Trophoblast cell (in vitro differentiated cells and primary cell): Measurements from ENCODE around the gene LRRC34.
A peak's percentile ranks its signal among the peaks of the same experiment; 100 is the strongest.

Source experiments
- DNase-seq, 2 donors: peaks; one replicate each; pipeline ENCODE4 v3.0.0-alpha.2; 2016
- H2AFZ ChIP-seq: 2 replicates; pipeline ENCODE4 v1.6.1; 2013; ENCODE audit warnings: low read length, moderate library complexity, mild to moderate bottlenecking; ENCODE audit not compliant: insufficient read depth, poor library complexity
- H2AK5ac ChIP-seq: 2 replicates; pipeline ENCODE4 v1.6.1; 2013; ENCODE audit warnings: mild to moderate bottlenecking, low read length
- H2BK120ac ChIP-seq: 2 replicates; pipeline ENCODE4 v1.6.1; 2013; ENCODE audit warnings: low read length, mild to moderate bottlenecking, moderate library complexity; ENCODE audit not compliant: insufficient read depth, poor library complexity
- H2BK12ac ChIP-seq: 2 replicates; pipeline ENCODE4 v1.6.1; 2013; ENCODE audit warnings: mild to moderate bottlenecking, low read length, moderate library complexity
- H2BK5ac ChIP-seq: 2 replicates; pipeline ENCODE4 v1.6.1; 2013; ENCODE audit warnings: low read length, low read depth, moderate library complexity, mild to moderate bottlenecking; ENCODE audit not compliant: poor library complexity
- H3K14ac ChIP-seq: 2 replicates; pipeline ENCODE4 v1.6.1; 2013; ENCODE audit warnings: mild to moderate bottlenecking, low read length
- H3K18ac ChIP-seq: 2 replicates; pipeline ENCODE4 v1.6.1; 2013; ENCODE audit warnings: mild to moderate bottlenecking, low read length
- H3K23ac ChIP-seq: 2 replicates; pipeline ENCODE4 v1.6.1; 2013; ENCODE audit warnings: low read length
- H3K27ac ChIP-seq: 2 replicates; pipeline ENCODE4 v1.5.1; 2013; ENCODE audit warnings: low read depth, mild to moderate bottlenecking, inconsistent platforms, low read length, moderate library complexity
- H3K27me3 ChIP-seq: 2 replicates; pipeline ENCODE4 v1.6.1; 2013; ENCODE audit warnings: inconsistent platforms, mild to moderate bottlenecking, low read length, moderate library complexity; ENCODE audit not compliant: insufficient read depth
- H3K36me3 ChIP-seq, 2 experiments: 1 replicate in 1 of 2; 2 replicates in 1 of 2; pipeline ENCODE4 v1.6.1; 2013; ENCODE audit warnings: low read length in 2 of 2, mild to moderate bottlenecking in 2 of 2, moderate library complexity in 1 of 2; ENCODE audit not compliant: insufficient read depth in 2 of 2, control insufficient read depth in 1 of 2
- H3K4ac ChIP-seq: 2 replicates; pipeline ENCODE4 v1.6.1; 2013; ENCODE audit warnings: low read depth, mild to moderate bottlenecking, low read length, moderate library complexity
- H3K4me1 ChIP-seq, 2 experiments: 1 replicate in 1 of 2; 2 replicates in 1 of 2; pipeline ENCODE4 v1.6.1; 2013; ENCODE audit warnings: low read length in 2 of 2, mild to moderate bottlenecking in 2 of 2, moderate library complexity in 1 of 2; ENCODE audit not compliant: insufficient read depth in 2 of 2, control insufficient read depth in 1 of 2
- H3K4me2 ChIP-seq: 2 replicates; pipeline ENCODE4 v1.6.1; 2013; ENCODE audit warnings: inconsistent platforms, mild to moderate bottlenecking, low read length, moderate library complexity
- H3K4me3 ChIP-seq: 2 replicates; pipeline ENCODE4 v1.5.1; 2013; ENCODE audit warnings: mild to moderate bottlenecking, low read depth, low read length, inconsistent platforms
- H3K79me1 ChIP-seq: one replicate; pipeline ENCODE4 v1.6.1; 2013; ENCODE audit warnings: low read length
- H3K79me2 ChIP-seq: 2 replicates; pipeline ENCODE4 v1.6.1; 2013; ENCODE audit warnings: low read length, mild to moderate bottlenecking; ENCODE audit not compliant: control insufficient read depth, insufficient read depth, poor library complexity
- H3K9ac ChIP-seq: 2 replicates; pipeline ENCODE4 v1.6.1; 2013; ENCODE audit warnings: mild to moderate bottlenecking, low read length
- H3K9me3 ChIP-seq: 2 replicates; pipeline ENCODE4 v1.6.1; 2013; ENCODE audit warnings: low read depth, mild to moderate bottlenecking, control low read depth, inconsistent platforms, low read length; ENCODE audit not compliant: insufficient read depth
- H4K12ac ChIP-seq: 2 replicates; pipeline ENCODE4 v1.6.1; 2013; ENCODE audit warnings: low read depth, mild to moderate bottlenecking, low read length, moderate library complexity
- H4K8ac ChIP-seq: 2 replicates; pipeline ENCODE4 v1.6.1; 2013; ENCODE audit warnings: low read depth, mild to moderate bottlenecking, low read length, moderate library complexity
- H4K91ac ChIP-seq: one replicate; pipeline ENCODE4 v1.6.1; 2013; ENCODE audit warnings: low read depth, mild to moderate bottlenecking, low read length, moderate library complexity
- WGBS: extraction: QIAGEN DNeasy Blood & Tissue Kit; methylation state at CpG from one replicate; pipeline ENCODE4 v1.1.7; 2013; ENCODE audit warnings: missing lambda C conversion rate; ENCODE audit not compliant: insufficient read length, insufficient coverage; ENCODE audit errors: extremely low coverage; 5-methylcytosine and 5-hydroxymethylcytosine counted together

LRRC34 gene

GRCh38 chr3:169822983-169823382, 10.3 kb upstream of the LRRC34 start:
- Histone ChIP-seq H2BK120ac (no peak overlapping the region), H2AFZ (no peak overlapping the region), H4K91ac (no peak overlapping the region), H3K4ac (no peak overlapping the region), H3K18ac (no peak overlapping the region), H3K14ac (no peak overlapping the region), H4K12ac (no peak overlapping the region), H3K4me1 (no peaks in the 10 kb centered on the region), H3K4me3 (no peak overlapping the region), H3K9me3 (no peaks in the 10 kb centered on the region), H3K36me3 (no peaks in the 10 kb centered on the region), H3K9ac (no peak overlapping the region), H3K79me2 (no peaks in the 10 kb centered on the region), H3K23ac (no peak overlapping the region), H2BK12ac (no peak overlapping the region), H4K8ac (no peak overlapping the region), H2AK5ac (no peak overlapping the region), H2BK5ac (no peak overlapping the region), H3K27ac (no peak overlapping the region), H3K79me1 (no peaks in the 10 kb centered on the region), H3K27me3 (no peaks in the 10 kb centered on the region), H3K4me2 (no peak overlapping the region)
- WGBS = no CpG with 5 or more reads among the region's 6 CpGs
- DNase-seq = no peak

- no peaks in the 10 kb centered on the region for H3K4me1 ChIP-seq
- H2AK5ac ChIP-seq = no peak overlapping the region
- H3K9ac ChIP-seq = no peak overlapping the region
- no peaks in the 10 kb centered on the region for H3K9me3 ChIP-seq
- no peak overlapping the region for H3K4ac ChIP-seq
- no peak overlapping the region for H2BK5ac ChIP-seq
- H3K23ac ChIP-seq = no peak overlapping the region
- H2BK12ac ChIP-seq = no peak overlapping the region
- H4K91ac ChIP-seq = no peak overlapping the region
- H3K79me2 ChIP-seq = no peaks in the 10 kb centered on the region
- no peak overlapping the region for H2AFZ ChIP-seq
- H2BK120ac ChIP-seq = no peak overlapping the region
- H3K27ac ChIP-seq = no peak overlapping the region
- H4K12ac ChIP-seq = no peak overlapping the region
- no peaks in the 10 kb centered on the region for H3K36me3 ChIP-seq
- H3K4me2 ChIP-seq = no peak overlapping the region
- WGBS = no CpG with 5 or more reads among the region's 20 CpGs
- H3K14ac ChIP-seq = no peak overlapping the region
- no peak for DNase-seq
- H3K79me1 ChIP-seq = no peaks in the 10 kb centered on the region
- peak overlapping the region; percentile 12 for H3K4me3 ChIP-seq
- H4K8ac ChIP-seq = no peak overlapping the region
- no peak overlapping the region for H3K18ac ChIP-seq
- no peaks in the 10 kb centered on the region for H3K27me3 ChIP-seq
Observed at GRCh38 chr3:169822540-169822939, 9.8 kb upstream of the LRRC34 start.

- Histone ChIP-seq H3K4ac (no peak overlapping the region), H3K4me2 (no peak overlapping the region), H4K12ac (no peak overlapping the region), H2BK5ac (no peak overlapping the region), H2BK120ac (no peak overlapping the region), H3K4me3 (no peak overlapping the region), H3K27me3 (no peaks in the 10 kb centered on the region), H4K8ac (no peak overlapping the region), H3K4me1 (no peaks in the 10 kb centered on the region), H3K18ac (no peak overlapping the region), H3K23ac (no peak overlapping the region), H4K91ac (no peak overlapping the region), H2AFZ (no peak overlapping the region), H3K9me3 (no peaks in the 10 kb centered on the region), H3K14ac (no peak overlapping the region), H2BK12ac (no peak overlapping the region), H2AK5ac (no peak overlapping the region), H3K27ac (no peak overlapping the region), H3K79me2 (no peaks in the 10 kb centered on the region), H3K79me1 (no peaks in the 10 kb centered on the region), H3K36me3 (no peaks in the 10 kb centered on the region), H3K9ac (no peak overlapping the region)
- peak in 1 of 2 donors; percentile 22 for DNase-seq
- WGBS = no CpG with 5 or more reads among the region's 15 CpGs
Observed at GRCh38 chr3:169822091-169822490, 9.4 kb upstream of the LRRC34 start.

GRCh38 chr3:169818316-169818715, 5.6 kb upstream of the LRRC34 start:
- H3K18ac ChIP-seq = no peak overlapping the region
- no peak overlapping the region for H2AK5ac ChIP-seq
- DNase-seq = no peak
- no peak overlapping the region for H2BK12ac ChIP-seq
- no CpG with 5 or more reads among the region's 2 CpGs for WGBS
- no peak overlapping the region for H4K12ac ChIP-seq
- no peaks in the 10 kb centered on the region for H3K27me3 ChIP-seq
- H3K4ac ChIP-seq = no peak overlapping the region
- no peaks in the 10 kb centered on the region for H3K79me2 ChIP-seq
- H3K36me3 ChIP-seq = no peaks in the 10 kb centered on the region
- H3K23ac ChIP-seq = no peak overlapping the region
- H4K8ac ChIP-seq = no peak overlapping the region
- no peak overlapping the region for H3K14ac ChIP-seq
- H3K9me3 ChIP-seq = no peaks in the 10 kb centered on the region
- no peak overlapping the region for H3K4me3 ChIP-seq
- H2BK5ac ChIP-seq = no peak overlapping the region
- H4K91ac ChIP-seq = no peak overlapping the region
- no peaks in the 10 kb centered on the region for H3K79me1 ChIP-seq
- H2BK120ac ChIP-seq = no peak overlapping the region
- H3K9ac ChIP-seq = no peak overlapping the region
- H2AFZ ChIP-seq = no peak overlapping the region
- no peaks in the 10 kb centered on the region for H3K4me1 ChIP-seq
- H3K4me2 ChIP-seq = no peak overlapping the region
- H3K27ac ChIP-seq = no peak overlapping the region
